NCI-H2107 treated with DMSO at 0.1 percent for 48 hours (cell line): Measurements from ENCODE around the gene TARS2.

Experiments used
- DNase-seq: peaks from one replicate; lab custom pipeline; 2025; ENCODE audit not compliant: unreplicated experiment; lab: John Stamatoyannopoulos, UW

The TARS2 gene

GRCh38 chr1:150555198-150555970, 68.2 kb downstream of the TARS2 start:
- DNase-seq = no peak

DNA sequence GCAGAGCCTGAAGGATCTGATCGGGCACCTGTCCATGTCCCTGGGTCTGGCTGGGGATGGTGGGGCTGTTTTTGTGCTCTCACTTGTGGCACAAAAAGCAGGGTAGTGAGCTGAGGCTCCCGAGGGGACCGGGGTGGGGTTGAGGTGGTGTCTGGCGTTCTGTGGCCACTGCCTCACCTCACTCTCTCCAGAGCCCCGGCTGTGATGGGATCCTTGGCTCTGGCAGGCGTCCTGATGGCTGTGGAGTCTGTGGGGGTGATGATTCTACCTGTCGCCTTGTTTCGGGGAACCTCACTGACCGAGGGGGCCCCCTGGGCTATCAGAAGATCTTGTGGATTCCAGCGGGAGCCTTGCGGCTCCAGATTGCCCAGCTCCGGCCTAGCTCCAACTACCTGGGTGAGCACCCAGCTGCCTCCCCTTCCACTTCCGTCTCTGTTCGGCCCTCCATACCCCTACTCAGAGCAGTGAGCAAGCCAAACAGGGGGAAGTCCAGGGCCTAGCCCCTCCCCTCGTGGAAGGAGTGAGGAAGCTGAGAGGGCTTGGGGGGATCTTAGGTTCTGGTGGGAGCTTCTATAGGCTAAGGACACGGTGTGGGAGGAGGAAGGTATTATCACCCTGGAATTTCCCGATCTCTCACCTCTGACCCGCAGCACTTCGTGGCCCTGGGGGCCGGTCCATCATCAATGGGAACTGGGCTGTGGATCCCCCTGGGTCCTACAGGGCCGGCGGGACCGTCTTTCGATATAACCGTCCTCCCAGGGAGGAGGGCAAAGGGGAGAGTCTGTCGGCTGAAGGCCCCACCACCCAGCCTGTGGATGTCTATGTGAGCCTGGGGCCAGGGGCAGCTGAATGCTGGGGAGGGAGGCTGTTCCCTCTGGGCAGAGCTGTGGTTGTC, 69.0 kb downstream of the TARS2 start:
- DNase-seq = no peak

DNA sequence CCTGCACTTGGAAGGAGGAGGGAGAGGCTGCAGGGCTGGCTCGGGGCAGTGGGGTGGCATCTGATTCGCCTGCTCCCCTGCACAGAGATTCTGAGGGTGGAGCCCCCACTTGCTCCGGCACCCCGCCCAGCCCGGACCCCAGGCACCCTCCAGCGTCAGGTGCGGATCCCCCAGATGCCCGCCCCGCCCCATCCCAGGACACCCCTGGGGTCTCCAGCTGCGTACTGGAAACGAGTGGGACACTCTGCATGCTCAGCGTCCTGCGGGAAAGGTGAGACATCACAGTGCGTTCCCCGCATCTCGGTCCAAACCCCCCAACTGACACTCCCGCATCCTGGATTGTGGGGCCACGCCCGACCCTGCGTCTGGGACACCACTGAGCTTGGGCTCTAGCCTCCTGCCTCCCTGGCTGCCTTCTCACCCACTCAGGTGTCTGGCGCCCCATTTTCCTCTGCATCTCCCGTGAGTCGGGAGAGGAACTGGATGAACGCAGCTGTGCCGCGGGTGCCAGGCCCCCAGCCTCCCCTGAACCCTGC, 69.9 kb downstream of the TARS2 start:
- DNase-seq = no peak
